Vagina (tissue), 2 donors: ENCODE results near the gene THSD7A.

ENCODE experiments used
- POLR2A ChIP-seq, 2 donors: fragments of 450-650 bp; IDR thresholded peaks; one replicate each; pipeline ENCODE4 v1.6.1; 2017; ENCODE audit warnings: antibody characterized with exemption in 2 of 2, mild to moderate bottlenecking in 2 of 2, moderate library complexity in 2 of 2
- POLR2AphosphoS5 ChIP-seq, 2 donors: sonication (generic); formaldehyde crosslinking; IDR thresholded peaks; one replicate each; pipeline ENCODE4 v1.9.0; 2017; ENCODE audit warnings: antibody characterized with exemption in 2 of 2, mild to moderate bottlenecking in 2 of 2, low read depth in 1 of 2; ENCODE audit not compliant: insufficient read depth in 1 of 2
- TF ChIP-seq, protein P1 (sequence below), 3 experiments: fragments of 450-650 bp in 2 of 3; fragments of 200-600 bp in 1 of 3; sonication (generic) in 1 of 3; IDR thresholded peaks; one replicate each; pipeline ENCODE4 v1.5.1; 2017 to 2019; ENCODE audit warnings: antibody characterized with exemption in 3 of 3, mild to moderate bottlenecking in 2 of 3, moderate library complexity in 2 of 3

DNA sequence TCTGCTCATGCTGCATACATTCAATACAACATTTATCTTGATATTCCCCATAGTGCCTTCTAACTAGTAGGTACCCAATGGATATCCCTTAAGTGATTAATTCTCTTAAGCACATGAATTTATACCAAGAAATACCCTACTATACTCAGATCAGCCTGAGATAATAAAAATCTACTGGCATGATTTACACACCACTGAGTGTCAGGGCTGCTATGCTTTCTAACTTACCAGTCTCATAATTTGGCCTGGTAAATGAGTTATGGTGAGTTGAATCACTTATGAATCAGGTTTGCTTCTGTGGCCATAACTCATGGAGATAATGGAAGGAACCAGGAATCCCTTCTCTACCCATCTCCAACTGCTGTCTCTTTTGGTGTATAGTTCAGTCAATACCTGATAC, 122.8 kb downstream of the THSD7A start:
- TF ChIP-seq, protein P1, sequence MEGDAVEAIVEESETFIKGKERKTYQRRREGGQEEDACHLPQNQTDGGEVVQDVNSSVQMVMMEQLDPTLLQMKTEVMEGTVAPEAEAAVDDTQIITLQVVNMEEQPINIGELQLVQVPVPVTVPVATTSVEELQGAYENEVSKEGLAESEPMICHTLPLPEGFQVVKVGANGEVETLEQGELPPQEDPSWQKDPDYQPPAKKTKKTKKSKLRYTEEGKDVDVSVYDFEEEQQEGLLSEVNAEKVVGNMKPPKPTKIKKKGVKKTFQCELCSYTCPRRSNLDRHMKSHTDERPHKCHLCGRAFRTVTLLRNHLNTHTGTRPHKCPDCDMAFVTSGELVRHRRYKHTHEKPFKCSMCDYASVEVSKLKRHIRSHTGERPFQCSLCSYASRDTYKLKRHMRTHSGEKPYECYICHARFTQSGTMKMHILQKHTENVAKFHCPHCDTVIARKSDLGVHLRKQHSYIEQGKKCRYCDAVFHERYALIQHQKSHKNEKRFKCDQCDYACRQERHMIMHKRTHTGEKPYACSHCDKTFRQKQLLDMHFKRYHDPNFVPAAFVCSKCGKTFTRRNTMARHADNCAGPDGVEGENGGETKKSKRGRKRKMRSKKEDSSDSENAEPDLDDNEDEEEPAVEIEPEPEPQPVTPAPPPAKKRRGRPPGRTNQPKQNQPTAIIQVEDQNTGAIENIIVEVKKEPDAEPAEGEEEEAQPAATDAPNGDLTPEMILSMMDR (IDR thresholded peaks at IDR 0.05): no peak
- TF ChIP-seq POLR2AphosphoS5 (IDR thresholded peaks at IDR 0.05; ENCODE audit: insufficient read depth in 1 of 2, low read depth in 1 of 2) (no peak), POLR2A (IDR thresholded peaks at IDR 0.05) (no peak)
